GM12892 (cell line): ENCODE measurements around the gene ZDHHC11B.
"Not testable (repeated sequence)": the region's sequence is repeated elsewhere in the genome, so short reads cannot be mapped to it uniquely, and the experiment has no call there.

Experiments
- POLR2A ChIP-seq: IDR thresholded peaks from 2 replicates; pipeline ENCODE4 v1.6.1; 2011; ENCODE audit warnings: low read depth, low read length, control low read depth
- POLR2AphosphoS5 ChIP-seq: IDR thresholded peaks from 2 replicates; pipeline ENCODE4 v1.6.1; 2011; ENCODE audit warnings: low read depth, low read length, control low read depth

DNA sequence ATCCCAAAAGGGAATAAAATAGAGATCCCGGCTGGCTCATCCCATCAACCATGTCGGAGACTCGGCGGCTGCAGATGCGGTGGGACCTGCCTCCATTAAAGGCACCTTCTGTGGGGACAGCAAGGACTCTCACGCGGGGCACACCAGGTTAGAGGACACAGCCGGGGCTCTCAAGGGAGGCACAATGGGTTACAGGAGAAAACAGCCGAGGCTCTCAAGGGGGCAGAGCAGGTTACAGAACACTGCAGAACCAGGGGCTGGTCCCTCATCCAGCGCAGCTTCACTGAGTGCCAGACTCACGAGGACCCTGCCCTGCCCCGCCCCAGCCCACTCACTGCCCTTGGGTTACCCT is 98.4 kb downstream of the ZDHHC11B start:
- not testable (repeated sequence) for TF ChIP-seq POLR2A, POLR2AphosphoS5
